Aorta (tissue), 5 donors: ENCODE measurements around the gene CDX2. TPM values are rescaled to one million over a fixed set of nuclear protein-coding genes. Genes with fewer than 3 reads are reported as not detected.
A peak's percentile ranks its signal among the peaks of the same experiment; 100 is the strongest.

Experiments
- ATAC-seq: fragments of 200-7000 bp; cut with Tn5 transposase; one replicate; pipeline ENCODE4 v1.9.1; 2022; ENCODE audit warnings: moderate library complexity; ENCODE audit not compliant: low FRiP score
- DNase-seq, 2 donors: peaks; one replicate each; pipeline ENCODE4 v3.0.0-alpha.2; 2020
- H3K27ac ChIP-seq, 2 donors: one replicate each; pipeline ENCODE4 v1.5.1; 2013; ENCODE audit warnings: low read length in 2 of 2, mild to moderate bottlenecking in 2 of 2, moderate library complexity in 2 of 2, control low read depth in 1 of 2, inconsistent platforms in 1 of 2, low read depth in 1 of 2
- H3K27me3 ChIP-seq, 2 donors: one replicate each; pipeline ENCODE4 v1.6.1; 2013; ENCODE audit warnings: control low read depth in 1 of 2, low read length in 1 of 2, mild to moderate bottlenecking in 1 of 2, moderate library complexity in 1 of 2; ENCODE audit not compliant: insufficient read depth in 2 of 2, control insufficient read depth in 1 of 2
- H3K36me3 ChIP-seq, 2 donors: one replicate each; pipeline ENCODE4 v1.6.1; 2013; ENCODE audit warnings: control low read depth in 1 of 2, low read length in 1 of 2, mild to moderate bottlenecking in 1 of 2; ENCODE audit not compliant: insufficient read depth in 2 of 2, control insufficient read depth in 1 of 2
- H3K4me1 ChIP-seq, 2 donors: one replicate each; pipeline ENCODE4 v1.6.1; 2013; ENCODE audit warnings: low read length in 2 of 2, control low read depth in 1 of 2, mild to moderate bottlenecking in 1 of 2, moderate library complexity in 1 of 2; ENCODE audit not compliant: insufficient read depth in 2 of 2, control insufficient read depth in 1 of 2
- H3K4me3 ChIP-seq, 2 donors: one replicate each; pipeline ENCODE4 v1.5.1; 2013; ENCODE audit warnings: low read length in 2 of 2, control low read depth in 1 of 2, mild to moderate bottlenecking in 1 of 2
- H3K9me3 ChIP-seq: one replicate; pipeline ENCODE4 v1.6.1; 2013; ENCODE audit warnings: mild to moderate bottlenecking, low read length; ENCODE audit not compliant: control insufficient read depth
- WGBS, 2 donors: extraction: QIAGEN DNeasy Blood & Tissue Kit; methylation state at CpG; one replicate each; pipeline ENCODE4 v1.1.7; 2013; 5-methylcytosine and 5-hydroxymethylcytosine counted together
- intact Hi-C, 2 donors: fragments of 100-400 bp; cut with DNase I; formaldehyde crosslinking; loops; one replicate each; pipeline versions ENCODE4 v1.14.2 to v1.15.0; 2022
- polyA plus RNA-seq, 2 donors: library from polyadenylated mRNA; stranded (reverse); fragments of 200-250 nt; gene quantifications; one replicate each; pipeline ENCODE4 v1.2.3, GENCODE V29; 2013
- total RNA-seq, 2 donors: library from RNA; stranded (reverse); fragmentation: NEBNext Ultra II Directional; extraction: Animal tissue kit (Norgen Biotek cat#: 25700); gene quantifications; one replicate each; pipeline ENCODE4 v1.2.1, GENCODE V29; 2021
- donor health status: healthy with polysubstance abuse.
- donor health status: Bipolar disorder and iron deficiency.
- donor health status: DM: no; HTN: no; CAD: no.
- donor health status: DM: no; HTN: no; CAD: no.
- donor health status: DM: yes; HTN: yes; CAD: no.

CDX2 gene
- total and polyA plus RNA-seq, 4 donors = 27.7 TPM; not detected in 3

GRCh38 chr13:27922883-27923612, 46.1 kb downstream of the CDX2 start:
- H3K4me3 ChIP-seq = no peak overlapping the region
- H3K36me3 ChIP-seq = no peaks in the 10 kb centered on the region
- H3K9me3 ChIP-seq = no peaks in the 10 kb centered on the region
- ATAC-seq (no peak), DNase-seq (no peak)
- H3K4me1 ChIP-seq = no peaks in the 10 kb centered on the region
- WGBS, 2 donors = 9% methylated on average over 24 of the region's 24 CpGs
- no peak overlapping the region for H3K27ac ChIP-seq
- intact Hi-C loops = no loop called here
- H3K27me3 ChIP-seq = peaks cover 0 to 4% of the 10 kb centered on the region in 2 donors

GRCh38 chr13:27921961-27922882, 46.9 kb downstream of the CDX2 start:
- no peak overlapping the region for H3K27ac ChIP-seq
- intact Hi-C loops = no loop called here
- H3K27me3 ChIP-seq = peaks cover 0 to 4% of the 10 kb centered on the region in 2 donors
- WGBS, 2 donors = 14 to 16% methylated on average over 36 to 39 of the region's 39 CpGs
- ATAC-seq (no peak), DNase-seq (no peak)
- no peak overlapping the region for H3K4me3 ChIP-seq
- H3K4me1 ChIP-seq = no peaks in the 10 kb centered on the region
- H3K36me3 ChIP-seq = no peaks in the 10 kb centered on the region
- no peaks in the 10 kb centered on the region for H3K9me3 ChIP-seq

GRCh38 chr13:27921421-27921960, 47.6 kb downstream of the CDX2 start:
- no peaks in the 10 kb centered on the region for H3K4me1 ChIP-seq

GRCh38 chr13:27920677-27921420, 48.3 kb downstream of the CDX2 start:
- Histone ChIP-seq H3K27ac (no peak overlapping the region), H3K36me3 (no peaks in the 10 kb centered on the region), H3K4me1 (no peaks in the 10 kb centered on the region), H3K4me3 (peak overlapping the region; percentile 34 to 37), H3K27me3 (peaks cover 0 to 4% of the 10 kb centered on the region in 2 donors), H3K9me3 (no peaks in the 10 kb centered on the region)
- intact Hi-C loops = no loop called here
- DNase-seq (no peak), ATAC-seq (peak; percentile 10)
- 1 to 2% methylated on average over 40 of the region's 40 CpGs for WGBS, 2 donors

More at GRCh38 chr13:27921421-27921960, 47.6 kb downstream of the CDX2 start:
- H3K4me3 ChIP-seq = peak overlapping the region; percentile 34 to 37
- H3K27me3 ChIP-seq = peaks cover 0 to 4% of the 10 kb centered on the region in 2 donors
- 5 to 7% methylated on average over 41 of the region's 41 CpGs for WGBS, 2 donors
- no peaks in the 10 kb centered on the region for H3K36me3 ChIP-seq
- intact Hi-C loops = no loop called here
- H3K9me3 ChIP-seq = no peaks in the 10 kb centered on the region
- peak; percentile 4 for ATAC-seq
- no peak for DNase-seq
- no peak overlapping the region for H3K27ac ChIP-seq

GRCh38 chr13:27919934-27920676, 49.0 kb downstream of the CDX2 start, which contains the start of gene PDX1:
TSS of gene PDX1 (plus strand) at chr13:27920000. CDS start at chr13:27920139, 139 bp downstream.
- ATAC-seq (peak; percentile 28), DNase-seq (no peak)
- H3K36me3 ChIP-seq = no peaks in the 10 kb centered on the region
- 1% methylated on average over 72 to 76 of the region's 76 CpGs for WGBS, 2 donors
- H3K9me3 ChIP-seq = no peaks in the 10 kb centered on the region
- H3K27me3 ChIP-seq = peaks cover 0 to 4% of the 10 kb centered on the region in 2 donors
- no peaks in the 10 kb centered on the region for H3K4me1 ChIP-seq
- H3K27ac ChIP-seq = no peak within 1 kb of the TSS
- H3K4me3 ChIP-seq = peak within 1 kb of the TSS; percentile 23 to 34
- intact Hi-C loops = no loop called here

GRCh38 chr13:27919659-27919933, 49.5 kb downstream of the CDX2 start:
- peaks cover 0 to 4% of the 10 kb centered on the region in 2 donors for H3K27me3 ChIP-seq
- H3K27ac ChIP-seq = no peak overlapping the region
- intact Hi-C loops = no loop called here
- H3K9me3 ChIP-seq = no peaks in the 10 kb centered on the region
- ATAC-seq (no peak), DNase-seq (no peak)
- no peaks in the 10 kb centered on the region for H3K36me3 ChIP-seq
- 5 to 7% methylated on average over 11 of the region's 11 CpGs for WGBS, 2 donors
- peak overlapping the region in 1 of 2 donors; percentile 4 for H3K4me3 ChIP-seq
- H3K4me1 ChIP-seq = no peaks in the 10 kb centered on the region

- DNase-seq (no peak), ATAC-seq (no peak)
- no peaks in the 10 kb centered on the region for H3K9me3 ChIP-seq
- H3K27me3 ChIP-seq = peaks cover 0 to 4% of the 10 kb centered on the region in 2 donors
- 19 to 22% methylated on average over 23 of the region's 23 CpGs for WGBS, 2 donors
- H3K4me3 ChIP-seq = no peak overlapping the region
- intact Hi-C loops = no loop called here
- H3K27ac ChIP-seq = no peak overlapping the region
- no peaks in the 10 kb centered on the region for H3K4me1 ChIP-seq
- no peaks in the 10 kb centered on the region for H3K36me3 ChIP-seq
Measured at GRCh38 chr13:27918918-27919658, 50.0 kb downstream of the CDX2 start.
